Urothelium cell line (cell line): ENCODE results near the gene SERPINB6.
"Not testable (repeated sequence)": the region's sequence is repeated elsewhere in the genome, so short reads cannot be mapped to it uniquely, and the experiment has no call there.

Experiments
- DNase-seq: peaks from one replicate; pipeline ENCODE4 v3.0.0; 2011; ENCODE audit warnings: low spot score, mixed read lengths
- FAIRE-seq: peaks from 2 replicates; lab custom pipeline; 2011; peaks lifted over from hg19 to GRCh38; lab: Jason Lieb, UNC

Gene SERPINB6

DNA sequence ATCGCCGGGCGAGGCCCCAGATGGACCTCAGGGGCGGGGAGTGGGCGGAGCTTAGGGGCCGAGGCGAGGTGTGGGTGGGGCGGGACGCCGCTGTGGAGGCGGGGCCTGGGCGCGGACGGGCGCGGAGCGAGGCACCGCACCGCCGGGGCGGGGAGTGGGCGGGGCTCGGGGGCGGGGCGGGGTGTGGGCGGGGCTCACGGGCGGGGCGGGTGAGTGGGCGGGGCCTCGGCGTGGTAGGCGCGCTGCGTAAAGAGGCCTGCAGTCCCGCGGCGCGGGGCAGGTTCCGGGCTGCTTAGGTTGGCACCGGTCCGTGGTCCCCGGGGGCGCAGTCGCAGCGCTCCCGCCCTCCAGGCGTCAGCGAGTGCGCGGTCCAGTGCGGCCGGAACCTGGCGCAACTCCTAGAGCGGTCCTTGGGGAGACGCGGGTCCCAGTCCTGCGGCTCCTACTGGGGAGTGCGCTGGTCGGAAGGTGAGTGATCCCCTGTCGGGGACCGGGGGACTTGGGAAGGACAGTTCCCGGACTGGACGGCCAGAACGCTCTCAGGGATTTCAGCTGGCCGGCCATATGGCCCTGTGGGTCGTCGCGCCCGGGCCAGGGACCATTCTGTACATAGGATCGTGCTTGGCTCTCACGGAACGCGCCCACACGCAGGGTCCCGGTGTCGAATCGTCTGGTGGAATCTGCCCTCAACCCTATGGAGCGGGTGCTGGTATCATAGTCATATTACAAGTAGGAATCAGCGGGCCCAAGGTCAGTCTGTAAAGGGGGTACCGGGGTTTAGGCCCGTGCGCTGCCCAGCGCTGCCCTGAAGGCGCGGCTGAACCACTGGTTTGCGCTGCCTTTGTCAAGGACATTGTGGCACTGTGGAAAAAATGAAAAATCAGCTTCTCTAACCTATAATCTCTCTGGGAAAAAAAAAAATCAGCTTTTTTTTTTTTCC lies 28.5 kb upstream of the SERPINB6 start, which contains the start of gene NQO2:
NQO2 (plus strand) TSS at position 277 of the 940 bp plus-strand sequence. CDS start 6,659 bp downstream, outside the sequence.
- FAIRE-seq (no peak), DNase-seq (peak; percentile 97)

GRCh38 chr6:2998998-2999617 lies 27.7 kb upstream of the SERPINB6 start:
- no peak for FAIRE-seq
- no peak for DNase-seq

DNA sequence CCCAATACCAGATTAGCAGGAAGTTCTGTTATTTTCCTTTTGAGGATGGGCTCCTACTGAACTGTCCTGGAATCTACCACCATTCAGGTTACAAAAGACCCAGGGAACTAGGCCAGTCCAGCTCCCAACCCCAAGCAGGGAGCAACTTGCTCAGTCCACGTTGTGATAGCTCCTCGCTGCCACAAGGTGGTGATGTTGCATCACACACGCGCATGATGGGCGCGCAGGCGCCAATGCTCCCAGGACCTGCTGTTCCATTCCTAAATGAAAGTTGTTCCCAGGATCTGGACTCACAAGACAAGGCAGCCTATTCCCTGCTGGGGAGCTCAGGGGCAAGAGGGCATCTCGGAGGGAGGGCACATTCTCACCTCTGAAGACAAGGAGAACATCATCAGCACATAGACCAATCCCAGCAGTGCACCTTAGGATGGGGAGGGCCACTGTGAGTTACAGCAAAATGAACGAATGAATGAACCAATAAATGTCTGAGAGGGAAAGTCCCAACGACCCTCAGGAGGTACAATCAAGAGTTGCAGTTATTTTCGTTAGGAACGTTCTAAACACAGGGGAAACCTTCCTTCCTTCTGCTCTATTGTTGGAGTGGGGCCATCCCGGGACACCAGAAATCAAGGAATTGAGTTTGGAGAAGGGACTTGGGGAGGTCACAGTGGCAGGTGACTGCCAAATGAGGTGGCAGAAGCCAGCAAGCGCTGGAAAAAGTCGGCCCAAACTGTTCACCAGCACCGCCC lies 27.1 kb upstream of the SERPINB6 start:
- peak; percentile 98 for FAIRE-seq
- not testable (repeated sequence) for DNase-seq

DNA sequence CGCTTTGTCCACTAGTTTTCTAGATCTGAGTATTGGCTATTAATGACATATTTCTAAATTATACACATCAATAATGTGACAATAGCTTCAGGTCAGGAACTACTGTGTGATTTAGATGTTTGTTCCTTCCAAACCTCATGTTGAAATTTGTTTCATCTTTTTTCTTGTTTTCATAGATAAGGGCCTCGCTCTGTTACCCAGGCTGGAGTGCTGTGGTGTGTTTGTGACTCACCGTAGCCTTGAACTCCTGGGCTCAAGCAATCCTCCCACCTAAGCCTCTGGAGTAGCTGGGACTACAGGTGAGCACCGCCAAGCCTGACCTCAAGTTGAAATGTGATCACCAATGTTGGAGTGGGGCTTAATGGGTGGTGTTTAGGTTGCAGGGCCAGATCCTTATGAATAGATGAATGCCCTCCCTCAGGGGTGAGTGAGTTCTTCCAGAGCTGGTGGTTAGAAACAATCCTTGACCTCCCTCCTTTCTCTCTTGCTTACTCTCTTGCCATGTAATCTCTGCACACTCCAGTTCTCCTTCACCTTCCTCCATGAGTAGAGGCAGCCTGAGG lies 22.5 kb upstream of the SERPINB6 start:
- no peak for DNase-seq
- FAIRE-seq, result no peak

DNA sequence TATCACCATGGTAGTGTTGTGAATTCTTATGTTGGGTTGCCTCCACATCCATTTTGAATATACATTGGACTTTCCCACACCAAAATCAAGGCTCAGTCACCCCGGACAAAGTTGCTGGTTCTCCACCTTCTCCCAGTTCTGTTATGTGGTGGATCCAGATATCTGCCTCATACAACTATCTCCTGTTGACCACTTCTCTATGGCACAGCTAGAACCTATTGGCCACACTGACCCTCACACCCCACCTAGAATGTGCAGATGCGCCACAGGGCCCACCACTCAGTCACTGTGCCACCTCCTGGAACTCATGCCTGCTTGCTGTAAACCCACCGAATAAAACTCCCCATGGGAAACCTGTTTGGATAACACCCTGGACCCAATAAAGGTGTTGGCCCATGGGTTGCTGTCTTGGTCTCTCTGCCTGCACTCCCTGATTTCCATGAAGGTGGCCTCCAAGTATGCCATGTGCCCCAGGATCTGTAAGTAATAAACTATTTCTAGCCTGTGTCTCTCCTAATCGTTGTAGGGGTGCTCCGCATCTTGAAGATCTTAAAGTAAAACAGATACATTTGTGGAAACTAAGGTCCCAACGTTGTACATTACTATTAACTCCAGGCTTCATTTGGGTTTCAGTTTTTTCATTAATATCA lies 21.1 kb upstream of the SERPINB6 start:
- FAIRE-seq, result no peak

DNA sequence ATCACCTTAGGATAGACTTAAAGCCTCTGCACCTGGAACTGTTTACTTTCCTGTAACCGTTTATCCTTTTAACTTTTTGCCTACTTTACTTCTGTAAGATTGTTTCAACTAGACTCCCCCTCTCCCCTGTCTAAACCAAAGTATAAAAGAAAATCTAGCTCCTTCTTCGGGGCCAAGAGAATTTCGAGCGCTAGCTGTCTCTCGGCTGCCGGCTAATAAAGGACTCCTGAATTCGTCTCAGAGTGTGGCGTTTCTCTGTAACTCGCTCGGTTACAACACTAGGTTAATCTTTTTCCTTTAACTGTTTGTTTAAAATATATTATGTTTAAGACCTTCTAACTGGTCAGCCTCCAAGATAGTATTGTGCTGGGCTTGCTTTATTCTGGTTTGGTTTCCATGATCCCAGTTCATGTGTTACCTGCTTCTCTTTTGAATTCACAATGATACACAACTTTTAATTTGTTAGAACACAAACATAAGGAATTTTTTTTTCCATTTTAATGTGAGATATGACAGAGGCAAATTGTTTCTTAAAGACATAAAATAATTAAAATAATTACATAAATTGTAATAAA lies 19.7 kb upstream of the SERPINB6 start:
- no peak for DNase-seq

More for the DNA sequence above, 21.1 kb upstream of the SERPINB6 start:
- DNase-seq, result no peak

DNA sequence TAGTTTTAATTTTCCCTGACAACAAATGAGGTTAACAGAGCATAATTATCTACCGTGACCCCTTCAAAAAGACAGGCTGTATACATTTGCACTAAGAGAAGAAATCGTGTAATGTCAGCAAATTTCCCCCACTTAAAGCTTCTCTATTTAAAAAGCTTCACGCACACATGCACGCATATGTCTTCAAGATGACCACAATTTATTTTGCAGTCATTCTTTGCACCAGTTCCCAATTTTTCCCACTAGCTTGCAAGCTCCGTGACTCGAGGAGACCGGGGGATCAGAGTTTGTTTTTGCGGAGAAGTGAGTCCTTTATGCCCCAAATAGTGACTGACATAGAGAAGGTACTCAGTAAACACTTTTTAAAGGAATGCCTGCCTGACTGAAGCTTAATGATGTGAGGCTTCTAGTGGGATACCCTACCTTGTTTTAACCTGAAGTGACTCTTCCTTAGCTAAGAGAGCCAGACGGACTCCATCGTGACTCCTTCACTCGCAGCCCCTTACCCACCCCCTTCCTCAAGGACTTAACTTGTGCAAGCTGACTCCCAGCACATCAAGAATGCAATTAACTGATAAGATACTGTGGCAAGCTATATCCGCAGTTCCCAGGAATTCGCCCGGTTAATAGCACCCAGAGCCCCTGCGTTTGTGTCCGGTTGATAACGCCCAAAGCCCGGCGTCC lies 19.0 kb upstream of the SERPINB6 start:
- FAIRE-seq, result no peak
- DNase-seq, result no peak

More for the DNA sequence above, 19.7 kb upstream of the SERPINB6 start:
- no peak for FAIRE-seq

DNA sequence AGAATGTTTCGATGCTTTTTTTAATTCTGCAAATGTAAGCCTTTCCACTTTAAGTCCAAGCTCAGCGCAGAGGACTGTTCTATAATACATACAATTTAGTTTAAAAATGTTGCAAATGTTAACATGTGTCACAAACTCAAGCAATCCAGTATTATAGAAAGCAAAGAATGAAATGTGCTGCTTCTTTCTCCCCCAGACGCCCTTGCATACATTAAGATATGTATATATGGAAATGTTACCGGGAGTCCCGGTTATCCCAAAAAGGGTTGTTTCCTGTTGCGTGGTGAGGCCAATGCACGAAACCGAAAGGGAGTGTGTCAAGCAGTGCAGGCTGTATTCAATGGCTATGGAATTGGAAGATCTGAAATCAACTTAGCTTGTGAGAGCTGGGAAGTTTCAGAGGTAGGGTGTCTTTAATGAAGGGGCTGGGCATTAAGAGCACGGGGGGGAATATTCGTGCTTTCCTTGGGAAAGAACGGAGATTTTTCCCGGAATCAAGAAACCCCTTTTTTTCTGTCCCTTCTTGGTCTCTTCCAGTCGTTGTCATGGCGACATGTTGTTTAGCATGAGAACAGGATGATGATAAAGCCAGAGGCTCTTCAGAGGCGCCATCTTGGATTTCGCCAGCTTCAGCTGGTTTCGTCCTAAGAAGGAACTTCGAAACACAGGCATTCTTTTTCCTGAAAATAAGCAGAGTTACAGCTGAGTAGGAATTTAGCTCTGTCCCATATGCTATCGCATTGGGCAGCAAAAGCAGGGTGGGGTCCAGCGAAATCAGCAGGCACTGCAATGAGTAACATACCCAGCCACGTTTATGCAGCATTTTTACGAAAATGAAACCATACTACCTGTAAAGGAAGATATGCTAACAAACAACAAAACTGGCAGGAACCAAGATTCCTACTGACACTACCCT lies 18.2 kb upstream of the SERPINB6 start:
- FAIRE-seq, result no peak
- DNase-seq, result peak; percentile 71

- FAIRE-seq (no peak), DNase-seq (peak; percentile 87)
Observed at GRCh38 chr6:2988426-2989331, 17.3 kb upstream of the SERPINB6 start.

DNA sequence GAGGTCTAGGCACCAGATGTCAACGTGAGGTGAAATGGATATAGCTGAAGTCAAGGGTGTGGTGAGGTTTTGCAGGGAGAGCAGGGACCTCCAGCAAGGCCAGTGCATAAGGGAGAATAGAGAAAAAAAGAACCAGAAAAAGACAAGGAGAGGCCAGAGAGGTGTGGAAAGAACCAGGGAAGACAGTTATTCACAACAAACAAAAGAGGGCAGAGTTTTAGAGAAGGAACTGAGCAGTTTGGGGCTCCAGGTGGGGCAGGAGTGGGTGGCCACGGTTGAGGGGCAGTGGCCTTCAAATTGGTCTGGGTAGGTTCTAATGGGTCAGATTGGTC lies 16.7 kb upstream of the SERPINB6 start:
- no peak for DNase-seq
- FAIRE-seq, result no peak

DNA sequence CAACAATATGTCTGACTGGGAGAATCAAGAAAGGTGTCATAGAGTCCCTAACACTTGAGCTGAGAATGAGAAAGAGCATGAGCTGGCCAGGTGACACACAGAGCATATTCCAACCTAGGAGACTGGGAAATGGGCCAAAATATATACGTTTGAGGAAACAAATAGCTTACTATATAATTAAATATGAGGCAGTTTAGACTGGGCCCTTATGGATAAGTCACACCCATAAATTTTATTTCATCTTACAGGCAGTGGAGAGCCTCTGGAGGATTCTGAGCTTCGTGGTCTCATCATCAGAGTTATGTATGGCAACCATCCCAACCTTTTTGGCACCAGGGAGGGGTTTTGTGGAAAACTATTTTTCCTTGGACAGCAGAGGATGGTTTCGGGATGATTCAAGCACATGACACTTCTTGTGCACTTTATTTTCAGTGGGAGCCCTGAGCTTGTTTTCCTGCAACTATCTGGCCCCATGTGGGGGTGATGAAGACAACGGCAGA lies 15.4 kb upstream of the SERPINB6 start:
- DNase-seq (no peak), FAIRE-seq (no peak)

DNA sequence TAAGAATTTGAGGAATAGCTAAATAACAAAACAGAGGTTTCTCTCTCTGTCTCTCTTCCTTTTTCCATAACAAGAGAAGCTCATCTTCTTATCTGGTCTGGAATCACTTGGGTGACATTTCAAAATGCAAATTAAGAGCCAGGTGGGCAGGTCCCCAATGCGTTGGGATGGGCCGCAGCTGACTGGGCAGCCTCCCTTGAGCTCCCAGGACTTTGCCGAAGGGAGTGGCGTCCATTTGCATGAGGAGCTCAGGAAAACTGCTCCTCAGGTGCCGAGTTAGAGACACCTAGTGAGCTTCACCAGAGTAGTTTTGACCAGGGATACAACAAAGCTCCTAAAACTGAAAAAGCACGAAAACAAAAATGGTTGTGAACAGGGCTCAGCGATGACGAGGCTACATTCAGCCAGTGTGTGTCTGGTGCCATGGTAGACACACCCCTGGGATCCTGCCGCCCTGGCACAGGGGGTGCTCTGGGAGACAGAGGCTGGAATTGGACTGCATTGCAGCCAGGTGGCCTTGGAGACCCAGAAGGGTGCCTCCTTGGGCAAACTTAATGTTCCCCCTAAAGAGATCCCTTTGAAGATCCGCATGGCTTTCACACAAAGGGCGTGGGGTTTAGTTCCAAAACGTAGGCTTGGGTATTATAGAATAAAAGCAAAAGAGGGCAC lies 13.5 kb upstream of the SERPINB6 start:
- FAIRE-seq, result no peak
- no peak for DNase-seq

DNA sequence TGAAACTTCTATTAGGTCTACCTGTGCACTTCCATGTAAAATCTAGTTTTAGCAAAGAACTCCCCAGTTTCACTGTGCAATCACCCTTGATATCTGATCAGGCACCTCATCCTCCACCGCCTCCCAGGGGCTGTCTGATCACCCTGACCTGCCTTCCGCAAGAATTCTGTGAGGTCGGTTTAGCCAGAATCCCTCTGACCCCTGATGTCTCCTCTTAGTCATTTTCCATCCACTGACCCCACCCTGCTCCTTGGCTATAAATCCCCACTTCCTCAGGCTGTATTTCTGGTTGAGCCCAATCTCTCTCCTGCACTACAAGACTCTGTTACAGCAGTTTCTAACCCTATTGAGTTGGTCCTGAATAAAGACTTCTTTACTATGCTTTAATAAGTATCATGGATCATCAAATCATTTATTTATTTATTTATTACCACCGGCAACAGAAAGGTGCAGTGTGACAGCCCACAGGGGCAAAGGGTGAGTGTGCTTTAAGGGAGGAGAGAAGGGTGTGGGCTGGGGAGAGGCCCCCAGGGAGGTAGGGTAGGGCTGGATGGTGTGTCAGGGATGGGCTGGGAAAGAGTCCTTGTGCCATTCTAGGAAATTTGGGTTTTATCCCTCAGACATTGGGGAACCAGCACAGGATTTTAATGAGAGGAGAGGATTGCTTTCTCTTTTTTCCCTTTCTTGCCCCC lies 11.2 kb upstream of the SERPINB6 start:
- FAIRE-seq, result no peak

DNA sequence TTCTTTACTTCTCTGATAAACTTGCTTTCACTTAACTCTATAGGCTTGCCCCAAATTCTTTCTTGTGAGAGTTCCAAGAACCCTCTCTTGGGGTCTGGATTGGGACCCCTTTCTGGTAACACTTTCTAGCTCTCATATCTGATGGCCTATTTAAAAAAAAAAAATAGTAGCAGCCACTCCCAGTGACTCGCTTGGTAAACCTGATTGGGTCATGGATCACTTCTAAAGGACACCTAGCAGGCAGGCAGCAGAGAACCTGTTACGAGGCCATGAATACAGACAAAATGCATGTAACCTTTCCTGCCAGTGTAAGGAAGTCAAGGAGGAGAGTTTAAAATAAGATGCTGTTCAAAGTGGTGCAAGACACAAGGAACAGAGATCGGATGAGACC lies 9.1 kb upstream of the SERPINB6 start:
- no peak for FAIRE-seq
- DNase-seq, result no peak

More for the DNA sequence above, 11.2 kb upstream of the SERPINB6 start:
- no peak for DNase-seq

- FAIRE-seq (no peak), DNase-seq (no peak)
Observed at GRCh38 chr6:2979819-2980464, 8.6 kb upstream of the SERPINB6 start.

GRCh38 chr6:2978923-2979322 lies 7.6 kb upstream of the SERPINB6 start:
- DNase-seq, result no peak
- no peak for FAIRE-seq
